HG03175 (cell line): ENCODE data around the gene NOL3.

ENCODE experiments used
- ATAC-seq: cut with Tn5 transposase; IDR thresholded peaks from one replicate; pipeline ENCODE4 v1.9.1; 2021; ENCODE audit warnings: mild to moderate bottlenecking, moderate library complexity; ENCODE audit not compliant: unreplicated experiment

NOL3 gene

DNA sequence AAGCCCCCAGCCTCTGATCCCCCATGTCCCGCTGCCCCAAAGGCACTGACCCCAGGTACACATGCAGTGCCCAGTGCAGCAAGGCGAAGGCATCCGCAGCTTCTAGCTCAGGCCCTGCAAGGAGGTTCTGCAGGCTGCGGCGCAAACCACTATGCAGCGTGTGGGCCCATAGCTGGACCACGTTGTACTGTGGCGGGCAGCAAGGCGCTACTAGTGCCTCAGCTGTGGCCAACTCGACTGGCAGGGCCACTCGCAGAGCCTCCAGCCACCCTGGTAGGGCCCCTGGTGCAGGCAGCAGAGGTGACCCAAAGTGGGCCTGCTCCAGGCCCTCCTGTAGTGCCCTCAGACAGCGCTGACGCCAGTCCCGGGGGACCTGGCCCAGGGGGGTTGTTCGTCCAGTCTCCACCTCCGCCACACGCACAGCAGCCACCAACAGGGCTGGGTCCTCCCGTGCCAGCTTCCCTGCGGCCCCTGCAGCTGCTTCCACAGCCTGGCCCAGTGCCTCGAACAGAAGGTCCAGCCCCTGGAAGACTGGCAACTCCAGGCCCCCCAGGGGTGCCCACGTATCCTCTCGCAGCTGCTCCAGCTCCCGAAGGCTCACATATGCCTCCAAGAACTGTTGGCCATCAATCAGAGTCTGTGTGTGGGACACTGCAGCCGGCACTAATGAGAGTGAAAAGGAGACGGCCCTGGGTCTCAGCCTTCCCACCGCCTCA is 17.0 kb downstream of the NOL3 start:
- ATAC-seq: no peak

- no peak for ATAC-seq
Observed at GRCh38 chr16:67188323-67188722, 18.0 kb downstream of the NOL3 start.

DNA sequence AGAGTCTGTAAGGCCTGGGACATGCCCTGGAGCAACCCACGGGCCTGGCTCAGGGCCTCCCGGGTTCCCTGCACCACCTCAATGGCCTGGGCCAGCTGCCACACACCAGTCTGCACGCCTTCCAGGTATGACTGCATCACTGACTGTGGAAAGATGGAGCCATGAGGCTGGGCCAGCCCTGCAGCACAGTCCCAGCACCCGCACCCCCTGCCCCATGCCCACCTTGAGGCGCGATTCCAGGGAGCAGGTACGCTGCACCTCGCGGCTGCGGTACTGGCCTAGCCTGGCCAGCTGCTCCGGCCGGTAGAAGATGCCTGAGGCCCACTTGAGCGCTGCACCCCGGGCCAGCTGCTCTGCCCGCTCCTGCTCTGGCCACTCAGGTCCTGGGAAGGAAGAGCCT is 18.5 kb downstream of the NOL3 start:
- no peak for ATAC-seq

- ATAC-seq: no peak
Observed at GRCh38 chr16:67190041-67190440, 19.7 kb downstream of the NOL3 start, which contains the start of gene EXOC3L1. Gene EXOC3L1 (minus strand): TSS chr16:67190136. CDS start chr16:67189676, 460 bp downstream.

DNA sequence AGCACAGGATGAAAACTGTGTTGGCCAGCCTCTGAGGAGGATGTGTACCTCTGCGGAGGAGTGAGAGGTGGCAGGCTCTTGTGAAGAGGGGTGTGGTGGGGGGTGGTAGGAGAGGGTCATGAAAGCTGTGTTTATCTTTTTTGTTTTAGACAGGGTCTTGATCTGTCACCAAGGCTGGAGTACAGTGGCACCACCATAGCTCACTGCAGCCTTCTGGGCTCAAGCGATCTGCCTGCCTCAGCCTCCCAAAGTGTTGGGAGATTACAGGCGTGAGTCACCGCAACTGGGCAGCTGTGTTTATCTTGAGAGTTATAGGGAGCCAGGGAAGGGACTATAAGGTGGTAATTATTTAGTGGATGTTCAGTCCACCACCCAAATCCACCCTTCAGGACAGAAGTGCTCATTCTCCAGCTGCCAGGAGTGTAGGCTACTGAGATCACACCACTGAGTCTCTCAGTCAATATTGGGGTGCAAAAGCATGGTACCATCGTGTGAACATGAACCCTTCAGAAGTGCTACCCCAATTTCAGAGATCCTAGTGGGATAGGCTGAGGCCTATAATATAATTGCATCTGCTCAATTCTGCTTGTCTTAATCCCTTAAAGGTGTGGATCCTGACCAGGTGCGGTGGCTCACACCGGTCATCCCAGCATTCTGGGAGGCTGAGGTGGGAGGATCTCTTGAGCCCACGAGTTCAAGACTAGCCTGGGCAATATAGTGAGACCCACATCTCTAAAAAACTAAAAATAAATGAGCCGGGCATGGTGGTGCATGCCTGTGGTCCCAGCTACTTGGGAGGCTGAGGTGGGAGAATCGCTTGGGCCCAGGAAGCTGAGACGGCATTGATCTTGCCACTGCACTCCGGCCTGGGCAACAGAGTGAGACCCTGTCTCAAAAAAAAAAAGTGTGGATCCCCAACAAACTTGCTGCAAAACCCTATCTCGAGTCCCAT is 20.4 kb downstream of the NOL3 start:
- ATAC-seq: no peak

- no peak for ATAC-seq
Observed at GRCh38 chr16:67191411-67191994, 21.2 kb downstream of the NOL3 start.

- peak; percentile 97 for ATAC-seq
Observed at GRCh38 chr16:67191995-67192681, 21.8 kb downstream of the NOL3 start, which contains the start of gene E2F4. Gene E2F4 (plus strand): TSS chr16:67192155. CDS start chr16:67192228, 73 bp downstream.

GRCh38 chr16:67192781-67193361 is 22.5 kb downstream of the NOL3 start:
- no peak for ATAC-seq

- no peak for ATAC-seq
Observed at GRCh38 chr16:67193536-67193935, 23.2 kb downstream of the NOL3 start.

DNA sequence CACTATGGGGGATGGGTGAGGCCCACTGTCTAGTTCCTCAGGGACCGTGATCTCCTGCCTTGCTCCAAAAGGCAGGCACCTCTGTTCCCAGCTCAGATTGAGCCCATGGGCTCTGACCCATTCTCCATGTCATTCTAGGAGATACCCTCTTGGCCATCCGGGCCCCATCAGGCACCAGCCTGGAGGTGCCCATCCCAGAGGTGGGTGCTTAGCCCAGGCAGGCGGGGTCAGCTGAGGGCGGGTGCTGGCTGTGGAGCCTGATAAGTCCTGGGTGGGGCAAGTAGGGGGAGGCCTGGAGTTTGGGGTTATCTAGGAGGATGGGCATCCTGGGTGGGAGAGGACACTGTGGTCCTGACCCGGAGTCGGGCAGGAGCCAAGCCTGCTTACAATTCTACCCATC is 23.9 kb downstream of the NOL3 start:
- ATAC-seq: no peak

GRCh38 chr16:67195676-67196075 is 25.3 kb downstream of the NOL3 start:
- ATAC-seq: no peak

GRCh38 chr16:67196881-67197280 is 26.5 kb downstream of the NOL3 start:
- no peak for ATAC-seq

GRCh38 chr16:67197704-67198103 is 27.4 kb downstream of the NOL3 start:
- ATAC-seq: no peak

- no peak for ATAC-seq
Observed at GRCh38 chr16:67198238-67198734, 27.9 kb downstream of the NOL3 start.

DNA sequence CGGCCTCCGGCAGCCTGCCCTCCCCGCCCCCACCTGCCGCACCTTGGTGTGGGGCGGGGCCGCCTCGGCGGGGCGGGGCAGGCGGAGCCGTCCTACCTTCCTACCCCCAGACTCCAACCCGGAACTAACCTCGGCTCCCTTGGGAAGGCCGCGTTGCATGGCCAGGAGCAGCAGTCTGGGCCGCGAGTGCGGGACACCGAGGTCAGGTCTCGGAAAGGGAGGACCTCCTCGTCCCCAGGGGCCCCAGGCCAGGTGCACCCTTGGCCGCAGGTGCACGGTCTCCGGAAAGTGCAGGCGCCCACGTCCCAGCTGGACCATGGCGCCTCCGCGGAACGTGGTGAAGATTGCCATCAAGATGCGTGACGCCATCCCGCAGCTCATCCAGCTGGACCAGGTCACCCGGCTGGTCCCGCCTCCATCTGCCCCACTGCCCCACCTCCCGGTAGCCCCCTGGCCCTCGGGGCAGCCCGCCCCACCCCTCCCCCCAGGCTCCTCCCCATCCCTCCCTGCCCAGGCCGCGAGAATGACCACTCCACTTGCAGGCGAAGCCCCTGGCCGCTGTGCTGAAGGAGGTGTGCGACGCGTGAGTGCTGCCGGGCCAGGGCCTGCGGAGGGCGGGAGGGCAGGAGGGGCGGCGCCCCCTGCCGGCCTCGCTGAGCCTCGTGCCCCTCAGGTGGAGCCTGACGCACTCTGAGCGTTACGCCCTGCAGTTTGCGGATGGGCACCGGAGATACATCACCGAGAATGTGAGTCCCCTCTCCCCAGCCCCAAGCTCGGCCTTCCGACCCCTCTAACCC is 28.9 kb downstream of the NOL3 start, which contains the start of gene ELMO3:
Gene ELMO3, plus strand, starts transcription at position 121 of the 797 bp plus-strand sequence. Its CDS starts 196 bp downstream, at position 317.
- ATAC-seq: no peak

DNA sequence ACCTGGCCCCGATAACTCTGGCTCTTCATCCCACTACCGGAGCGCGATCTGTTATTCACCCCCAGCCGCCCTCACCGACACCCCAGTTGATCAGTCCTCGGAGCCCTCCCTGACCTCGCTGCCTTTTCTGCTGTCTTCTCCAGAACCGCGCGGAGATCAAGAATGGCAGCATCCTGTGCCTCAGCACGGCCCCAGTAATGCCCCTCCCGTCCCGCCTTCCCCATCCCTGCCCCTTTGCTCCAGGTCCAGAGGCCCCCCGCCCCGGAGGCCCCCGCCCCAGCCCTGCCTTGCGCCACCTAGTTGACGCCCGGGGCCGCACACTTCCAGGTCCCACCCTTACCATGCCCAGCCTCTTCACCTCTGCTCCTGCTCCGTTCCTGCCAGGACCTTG is 29.5 kb downstream of the NOL3 start:
- no peak for ATAC-seq

DNA sequence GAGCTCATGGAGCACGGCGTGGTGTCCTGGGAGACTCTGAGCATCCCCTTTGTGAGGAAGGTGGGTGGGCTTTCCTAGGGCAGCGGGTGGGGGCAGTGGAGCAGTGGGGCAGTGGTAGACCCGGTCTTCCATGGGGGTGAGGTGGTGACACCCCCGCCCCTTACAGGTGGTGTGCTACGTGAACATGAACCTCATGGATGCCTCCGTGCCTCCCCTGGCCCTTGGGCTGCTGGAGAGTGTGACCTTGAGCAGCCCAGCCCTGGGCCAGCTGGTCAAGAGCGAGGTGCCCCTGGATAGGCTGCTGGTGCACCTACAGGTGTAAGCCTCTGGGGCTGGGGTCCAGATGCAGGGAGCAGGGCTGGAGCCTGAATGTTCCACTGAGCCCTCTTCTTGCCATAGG is 30.2 kb downstream of the NOL3 start:
- ATAC-seq: no peak

DNA sequence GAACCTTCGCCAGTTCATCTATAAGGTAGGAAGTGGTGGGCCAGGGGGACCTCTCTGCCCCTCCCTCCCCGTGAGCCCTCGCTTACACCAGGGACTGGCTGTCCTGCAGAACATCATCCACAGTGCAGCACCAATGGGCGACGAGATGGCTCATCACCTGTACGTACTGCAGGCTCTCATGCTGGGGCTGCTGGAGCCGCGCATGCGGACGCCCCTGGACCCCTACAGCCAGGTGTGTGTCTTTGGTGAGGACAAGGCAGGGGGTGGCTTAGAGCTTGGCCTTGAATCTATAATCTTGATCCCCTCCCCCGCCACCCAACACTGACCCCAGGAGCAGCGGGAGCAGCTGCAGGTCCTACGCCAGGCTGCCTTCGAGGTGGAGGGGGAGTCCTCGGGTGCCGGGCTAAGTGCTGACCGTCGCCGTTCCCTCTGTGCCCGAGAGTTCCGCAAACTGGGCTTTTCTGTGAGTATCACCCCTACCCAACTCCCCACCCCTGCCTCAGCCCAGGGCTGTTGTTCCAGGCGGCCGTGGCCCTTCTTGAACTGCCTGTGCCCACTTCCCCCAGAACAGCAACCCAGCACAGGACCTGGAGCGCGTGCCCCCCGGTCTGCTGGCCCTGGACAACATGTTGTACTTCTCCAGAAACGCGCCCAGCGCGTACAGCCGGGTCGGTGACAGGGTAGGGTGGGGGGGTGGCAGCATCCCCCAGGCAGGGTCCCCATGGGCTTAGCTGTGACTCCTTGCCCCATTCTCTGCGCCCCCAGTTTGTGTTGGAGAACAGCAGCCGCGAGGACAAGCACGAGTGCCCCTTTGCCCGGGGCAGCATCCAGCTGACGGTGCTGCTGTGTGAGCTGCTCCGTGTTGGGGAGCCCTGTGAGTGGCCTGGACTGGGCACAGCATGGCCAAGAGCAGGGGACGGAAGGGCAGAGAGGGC is 31.3 kb downstream of the NOL3 start:
- ATAC-seq: no peak
